Activated CD8-positive, alpha-beta memory T cell treated with anti-CD3 and anti-CD28 coated beads, Interleukin-2, amount 50 U/mL, for 1 hour (primary cell): ENCODE data around the gene TFEB.

ENCODE experiments used
- DNase-seq: peaks from one replicate; pipeline ENCODE4 v3.0.0-alpha.2; 2020; ENCODE audit errors: extremely low read depth

Gene TFEB

GRCh38 chr6:41638935-41639808 lies 96.2 kb downstream of the TFEB start:
- no peak for DNase-seq

DNA sequence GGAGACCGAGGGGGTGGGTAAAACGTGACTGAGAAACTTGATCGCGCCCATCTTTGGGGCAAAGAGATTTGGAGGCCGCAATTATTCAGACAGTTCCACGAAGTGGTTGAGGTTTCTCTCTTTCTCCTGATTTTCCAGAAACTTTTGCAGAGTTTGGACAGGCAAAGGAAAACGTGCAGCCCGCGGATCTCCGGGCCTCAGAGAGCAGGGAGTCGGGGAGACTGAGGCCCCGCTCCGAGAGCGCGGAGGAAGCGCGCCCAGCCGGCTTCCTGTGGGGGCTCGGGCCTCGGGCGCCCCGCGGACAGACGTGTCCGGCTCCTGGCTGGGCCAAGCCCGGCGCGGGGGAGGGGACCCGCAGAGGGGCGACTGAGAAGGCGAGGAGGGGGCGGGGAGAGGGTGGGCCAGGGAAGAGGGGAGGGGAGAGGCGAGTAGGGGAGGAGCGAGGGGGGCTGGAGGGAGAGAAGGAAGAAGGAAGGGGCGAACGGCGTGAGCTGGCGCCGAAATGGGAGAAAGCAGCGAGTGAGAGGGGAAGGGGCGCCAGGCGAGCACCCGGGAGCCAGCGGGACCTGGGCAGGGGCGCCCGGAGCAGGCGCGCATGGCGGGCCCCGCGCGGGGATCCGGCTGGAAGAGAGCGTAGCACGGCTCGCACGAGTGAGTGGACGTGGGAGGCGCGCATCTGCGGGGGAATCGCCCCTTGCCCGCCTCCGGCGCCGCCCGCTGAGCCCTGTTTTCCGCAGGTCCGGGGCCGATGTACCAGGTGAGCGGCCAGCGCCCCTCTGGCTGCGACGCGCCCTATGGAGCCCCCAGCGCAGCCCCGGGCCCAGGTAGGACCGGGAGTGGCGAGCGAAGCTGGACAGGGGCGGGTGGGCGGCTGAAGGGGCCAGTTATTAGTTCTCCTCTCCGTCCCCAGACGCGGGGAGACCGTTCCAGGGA lies 97.1 kb downstream of the TFEB start, which contains the start of gene MDFI:
Gene MDFI (plus strand): TSS at position 467 of the 933 bp plus-strand sequence. CDS start 282 bp downstream, at position 749.
- DNase-seq = no peak

- DNase-seq = no peak
Observed at GRCh38 chr6:41637194-41638001, 98.0 kb downstream of the TFEB start.

- DNase-seq = no peak
Observed at GRCh38 chr6:41636833-41637193, 98.6 kb downstream of the TFEB start.

DNA sequence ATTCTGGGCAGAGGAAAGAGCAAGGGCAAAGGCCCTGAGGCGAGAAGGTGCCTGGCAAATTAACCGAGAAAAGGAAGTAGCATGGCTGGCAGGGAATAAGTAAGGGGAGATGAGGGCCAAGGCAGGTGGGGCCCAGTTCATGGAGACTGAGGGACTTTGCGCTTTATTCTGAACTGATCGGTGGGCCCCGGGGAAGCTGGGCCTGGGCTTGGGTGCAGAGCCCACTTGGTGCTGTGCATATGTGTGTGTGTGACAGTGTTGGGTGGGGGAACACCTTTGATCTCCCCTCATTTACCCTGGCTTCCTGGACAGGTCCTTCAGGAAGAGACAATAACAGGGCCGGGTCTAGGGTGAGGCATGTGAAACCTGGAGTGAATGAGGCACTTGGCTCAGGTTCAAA lies 100.0 kb downstream of the TFEB start:
- no peak for DNase-seq

- no peak for DNase-seq
Observed at GRCh38 chr6:41634657-41635056, 100.8 kb downstream of the TFEB start.
